GM10847 (cell line): Measurements from ENCODE around the gene PTPRS.

Experiments
- POLR2A ChIP-seq: IDR thresholded peaks from 2 replicates; pipeline ENCODE4 v1.6.1; 2011; ENCODE audit not compliant: insufficient read length; ENCODE audit errors: extremely low read depth

The PTPRS gene

GRCh38 chr19:5326986-5327623 is 13.5 kb downstream of the PTPRS start:
- TF ChIP-seq POLR2A: no peak

- no peak for TF ChIP-seq POLR2A
These were observed 14.1 kb downstream of the PTPRS start for GRCh38 chr19:5326545-5326944.

- TF ChIP-seq POLR2A: no peak
These were observed 15.7 kb downstream of the PTPRS start for GRCh38 chr19:5324947-5325346.

- TF ChIP-seq POLR2A: no peak
These were observed 17.2 kb downstream of the PTPRS start for GRCh38 chr19:5323475-5323811.

GRCh38 chr19:5321851-5322681 is 18.5 kb downstream of the PTPRS start:
- TF ChIP-seq POLR2A: no peak

- no peak for TF ChIP-seq POLR2A
These were observed 19.5 kb downstream of the PTPRS start for GRCh38 chr19:5321066-5321642.

- no peak for TF ChIP-seq POLR2A
These were observed 21.1 kb downstream of the PTPRS start for GRCh38 chr19:5319516-5319915.

- no peak for TF ChIP-seq POLR2A
These were observed 22.3 kb downstream of the PTPRS start for GRCh38 chr19:5318306-5318705.

- no peak for TF ChIP-seq POLR2A
These were observed 23.3 kb downstream of the PTPRS start for GRCh38 chr19:5317321-5317720.

GRCh38 chr19:5316138-5316537 is 24.5 kb downstream of the PTPRS start:
- TF ChIP-seq POLR2A: no peak

- no peak for TF ChIP-seq POLR2A
These were observed 25.7 kb downstream of the PTPRS start for GRCh38 chr19:5314907-5315298.

GRCh38 chr19:5314012-5314906 is 26.4 kb downstream of the PTPRS start:
- TF ChIP-seq POLR2A: no peak

- no peak for TF ChIP-seq POLR2A
These were observed 27.3 kb downstream of the PTPRS start for GRCh38 chr19:5313307-5313706.

- TF ChIP-seq POLR2A: no peak
These were observed 28.6 kb downstream of the PTPRS start for GRCh38 chr19:5312058-5312457.

GRCh38 chr19:5309438-5310204 is 31.0 kb downstream of the PTPRS start:
- TF ChIP-seq POLR2A: no peak
